Amygdala (tissue), 56 donors: ENCODE results near the gene GNB1.

Experiments
- DNase-seq, 56 donors: peaks; one replicate each; lab custom pipeline; 2025; lab: John Stamatoyannopoulos, UW

The GNB1 gene

GRCh38 chr1:1773874-1774273, 117.0 kb downstream of the GNB1 start:
- DNase-seq, result no peak

GRCh38 chr1:1771096-1771495, 119.8 kb downstream of the GNB1 start:
- no peak for DNase-seq

DNA sequence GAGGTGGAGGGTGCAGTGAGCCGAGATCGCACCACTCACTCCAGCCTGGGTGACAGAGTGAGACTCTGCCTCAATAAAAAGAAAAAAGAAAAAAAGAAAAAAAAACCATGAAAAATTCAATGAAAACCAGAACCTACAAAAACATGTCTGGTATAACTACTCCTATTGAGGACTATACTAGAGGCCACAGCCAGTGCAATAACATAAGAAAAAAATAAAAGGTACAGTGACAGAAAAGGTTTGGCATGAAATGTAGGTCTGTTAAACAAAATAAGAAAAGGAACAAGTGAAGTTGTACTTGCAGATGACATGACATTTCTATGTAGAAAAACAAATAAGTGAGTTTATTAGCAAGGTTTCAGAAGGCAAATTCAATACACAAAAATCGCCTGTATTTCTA, 120.8 kb downstream of the GNB1 start:
- no peak for DNase-seq

DNA sequence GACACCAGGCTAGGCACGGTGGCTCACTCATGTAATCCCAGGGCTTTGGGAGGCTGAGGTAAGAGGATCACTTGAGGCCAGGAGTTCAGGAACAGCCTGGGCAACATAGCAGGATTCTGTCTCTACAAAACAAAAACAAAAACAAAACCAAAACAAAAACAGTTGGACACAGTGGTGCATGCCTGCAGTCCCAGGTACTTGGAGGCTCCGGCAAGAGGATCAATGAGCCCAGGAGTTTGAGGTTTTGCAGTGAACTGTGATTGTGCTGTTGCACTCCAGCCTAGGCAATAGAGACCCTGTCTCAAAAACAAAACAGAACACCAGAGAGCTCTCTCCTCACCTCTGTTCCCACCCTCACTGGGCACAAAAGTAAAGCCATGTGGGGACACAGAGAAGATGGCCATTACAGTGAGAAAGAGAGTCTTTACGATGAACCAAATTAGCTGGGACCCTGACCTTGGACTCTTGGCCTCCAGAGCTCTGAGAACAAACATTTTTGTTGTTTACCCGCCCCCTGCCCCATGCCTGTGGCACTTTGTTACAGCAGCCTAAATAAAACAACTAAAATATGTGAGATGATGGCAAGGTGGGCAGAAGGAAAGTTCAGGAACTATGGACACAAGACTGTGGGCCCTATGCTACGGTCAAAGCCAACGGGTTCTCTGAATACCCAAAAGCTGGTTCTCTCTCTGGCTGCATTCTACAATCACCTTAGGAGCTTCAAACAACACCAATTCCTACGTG, 122.5 kb downstream of the GNB1 start:
- DNase-seq, result no peak

- no peak for DNase-seq
Observed at GRCh38 chr1:1764876-1765470, 125.9 kb downstream of the GNB1 start.

DNA sequence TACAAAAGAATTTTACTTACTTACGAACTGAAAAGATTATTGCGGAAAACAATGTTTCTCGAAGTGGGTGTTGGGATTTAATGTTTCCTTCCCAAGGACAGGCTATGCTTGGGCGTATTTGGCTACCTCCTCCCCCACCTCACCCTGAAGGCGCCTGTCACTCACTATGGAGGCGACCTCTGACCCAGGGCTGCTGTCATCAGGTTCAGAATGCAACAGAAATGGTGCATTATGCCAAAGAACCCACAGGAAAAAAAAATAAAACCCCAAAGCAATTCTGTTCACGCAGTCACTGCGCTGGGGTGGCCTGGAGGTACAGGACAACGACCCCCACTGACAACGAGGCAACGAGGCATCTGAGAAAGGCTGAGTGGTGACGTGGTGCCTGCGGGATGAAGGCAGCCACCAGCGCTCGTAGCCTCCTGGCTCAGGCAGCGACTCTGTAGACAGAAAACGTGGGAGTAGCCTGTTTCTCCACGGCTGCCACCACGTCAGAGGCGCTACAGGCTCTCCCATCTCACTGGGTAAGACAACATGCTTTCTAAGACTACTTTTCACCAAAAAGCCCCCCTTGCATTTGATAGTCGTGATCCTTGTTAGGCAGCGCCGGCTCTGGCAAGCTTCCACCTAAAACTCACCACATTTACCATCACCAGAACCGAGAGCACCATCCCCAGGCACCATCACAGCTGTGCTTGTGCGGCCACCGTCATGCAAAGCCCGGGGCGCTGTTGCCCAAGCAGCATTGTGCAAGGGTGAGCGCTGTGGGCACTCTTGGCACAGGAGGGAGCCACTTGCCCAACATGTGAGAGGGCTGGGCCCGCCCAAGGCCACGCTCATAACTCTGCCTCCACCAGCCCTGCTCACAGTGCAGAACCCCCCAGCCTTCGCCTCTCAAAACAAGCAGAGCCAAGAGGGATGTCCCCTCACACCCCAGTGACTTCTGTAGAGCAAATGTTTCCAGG, 126.9 kb downstream of the GNB1 start:
- peak in 22 of 56 donors; percentile 16 to 76 (median 50) for DNase-seq

- no peak for DNase-seq
Observed at GRCh38 chr1:1761504-1762376, 129.1 kb downstream of the GNB1 start.

GRCh38 chr1:1760715-1761114, 130.2 kb downstream of the GNB1 start:
- no peak for DNase-seq

- DNase-seq, result no peak
Observed at GRCh38 chr1:1760345-1760650, 130.6 kb downstream of the GNB1 start.

DNA sequence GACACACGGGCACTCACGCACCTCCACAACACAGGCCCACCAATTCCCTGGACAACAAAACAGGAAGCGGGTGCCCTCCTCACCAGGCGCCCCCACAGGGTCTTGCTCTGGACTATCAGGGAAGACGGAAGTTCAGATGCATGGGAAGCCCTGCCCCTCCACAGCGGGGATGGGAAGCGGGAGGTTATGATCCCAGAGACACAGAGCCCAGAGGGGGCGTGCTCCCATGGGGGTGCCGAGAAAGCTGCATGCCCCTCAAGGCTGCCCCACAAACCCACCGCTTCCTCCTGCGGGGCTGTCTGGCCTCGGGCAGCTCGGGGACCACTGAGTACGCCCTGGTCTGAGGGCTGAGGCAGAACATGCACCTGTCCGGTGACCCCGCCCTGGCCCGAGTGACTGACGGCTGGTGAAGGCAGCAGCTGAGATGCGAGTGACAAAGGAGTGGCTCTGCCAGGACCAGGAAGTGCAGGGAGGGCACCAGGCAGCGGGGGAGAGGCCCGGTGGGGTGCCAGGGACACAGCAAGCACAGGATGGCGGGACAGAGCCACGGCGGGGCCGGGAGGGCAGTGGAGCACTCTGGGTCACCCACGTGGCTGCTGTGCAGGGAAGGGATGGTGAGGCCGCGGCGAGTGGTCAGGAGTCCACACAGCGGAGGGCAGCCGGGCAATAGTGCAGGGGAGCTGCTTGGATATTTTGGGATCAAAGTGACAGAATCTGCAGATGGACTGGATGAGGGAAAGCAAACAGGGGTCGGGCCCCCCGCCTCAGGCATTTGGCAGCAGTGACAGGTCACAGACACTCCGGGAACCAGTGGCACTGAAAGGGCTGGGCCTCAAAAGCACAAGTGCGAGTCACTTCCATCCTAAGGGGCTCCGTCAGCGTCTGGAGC, 131.2 kb downstream of the GNB1 start:
- DNase-seq, result no peak

GRCh38 chr1:1758692-1759455, 132.0 kb downstream of the GNB1 start:
- peak in 3 of 56 donors; percentile 9 to 36 (median 29) for DNase-seq

GRCh38 chr1:1758059-1758621, 132.7 kb downstream of the GNB1 start:
- no peak for DNase-seq

GRCh38 chr1:1757422-1758058, 133.3 kb downstream of the GNB1 start:
- DNase-seq, result no peak

- DNase-seq, result no peak
Observed at GRCh38 chr1:1756661-1757421, 134.0 kb downstream of the GNB1 start.

DNA sequence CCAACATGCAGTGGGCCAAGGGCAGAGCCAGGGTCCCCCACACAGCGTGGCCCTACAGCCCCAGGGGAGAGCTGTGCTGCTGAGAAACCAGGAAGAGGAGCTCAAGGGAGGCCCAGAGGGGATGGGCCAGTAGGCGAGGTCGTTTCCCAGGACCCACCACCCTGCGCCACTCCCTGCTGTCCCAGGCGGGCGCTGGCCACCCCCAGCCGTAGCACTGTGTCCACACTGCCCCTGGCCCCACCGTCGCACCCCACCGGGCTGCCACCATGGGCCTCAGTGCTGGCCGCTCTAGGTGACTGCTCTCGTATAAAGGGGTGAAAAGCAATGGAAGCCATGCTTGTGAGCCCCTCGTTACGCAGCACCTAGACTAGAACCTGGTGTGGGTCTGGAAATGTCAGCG, 135.0 kb downstream of the GNB1 start:
- DNase-seq, result no peak

DNA sequence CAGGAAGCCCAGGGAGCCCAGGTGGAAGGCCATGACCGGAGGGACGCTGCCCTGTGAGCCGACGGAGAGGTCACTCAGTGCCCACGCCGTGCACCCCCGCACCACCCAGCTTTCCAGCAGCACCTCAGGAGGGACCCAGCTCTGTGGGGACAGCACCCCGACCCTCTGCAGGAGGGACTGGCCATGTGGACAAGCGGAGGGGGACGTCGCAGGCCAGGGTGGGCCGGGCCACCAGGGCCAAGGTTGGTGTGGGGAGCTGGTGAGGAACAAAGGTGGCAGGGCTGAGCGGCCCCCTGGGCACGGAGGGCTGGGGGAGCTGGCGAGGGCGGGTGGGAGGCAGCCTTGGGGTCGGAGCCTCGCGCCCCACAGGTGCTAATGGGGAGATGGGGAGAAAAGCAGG, 135.5 kb downstream of the GNB1 start:
- no peak for DNase-seq
